Common myeloid progenitor, CD34-positive (primary cell): Measurements from ENCODE around the gene ZSCAN21. TPM values are rescaled to one million over a fixed set of nuclear protein-coding genes. Genes with fewer than 3 reads are reported as not detected.
"Not testable (repeated sequence)": the region's sequence is repeated elsewhere in the genome, so short reads cannot be mapped to it uniquely, and the experiment has no call there.

ENCODE experiments used
- CTCF ChIA-PET: fragments of 350-600 bp; sonication (Branson Sonifier 250); formaldehyde crosslinking; loops from one replicate; lab custom pipeline; 2021; ENCODE audit warnings: antibody characterized with exemption; lab: Charles Lee
- POLR2A ChIA-PET: fragments of 350-600 bp; sonication (Branson Sonifier 250); formaldehyde crosslinking; loops from one replicate; lab custom pipeline; 2021; ENCODE audit warnings: antibody characterized with exemption; lab: Charles Lee
- DNase-seq, 3 donors: peaks; one replicate each; pipeline versions ENCODE4 v3.0.0 to v3.0.0-alpha.2; 2013
- H3K27ac ChIP-seq, 2 experiments: 1 replicate in 1 of 2; 2 replicates in 1 of 2; pipeline ENCODE4 v1.7.0; 2013; ENCODE audit warnings: inconsistent platforms in 2 of 2, low read length in 2 of 2, mild to moderate bottlenecking in 2 of 2, low read depth in 1 of 2, moderate library complexity in 1 of 2; ENCODE audit not compliant: severe bottlenecking in 2 of 2, insufficient read depth in 1 of 2, poor library complexity in 1 of 2
- H3K27me3 ChIP-seq, 5 experiments: replicated peaks in 2 of 5; 1 replicate in 3 of 5; 2 replicates in 2 of 5; pipeline versions ENCODE4 v1.6.1 to v1.7.0; 2013; ENCODE audit warnings: low read length in 4 of 5, mild to moderate bottlenecking in 2 of 5, moderate library complexity in 2 of 5, inconsistent platforms in 1 of 5; ENCODE audit not compliant: insufficient read depth in 5 of 5, control insufficient read depth in 4 of 5
- H3K36me3 ChIP-seq, 4 experiments: 1 replicate in 2 of 4; 2 replicates in 2 of 4; pipeline versions ENCODE4 v1.6.1 to v1.7.0; 2013; ENCODE audit warnings: low read length in 3 of 4, control low read depth in 1 of 4, mild to moderate bottlenecking in 1 of 4; ENCODE audit not compliant: control insufficient read depth in 4 of 4, insufficient read depth in 4 of 4
- H3K4me1 ChIP-seq, 4 experiments: 1 replicate in 3 of 4; 2 replicates in 1 of 4; pipeline versions ENCODE4 v1.6.1 to v1.7.1; 2013; ENCODE audit warnings: low read length in 3 of 4, mild to moderate bottlenecking in 3 of 4, control low read depth in 1 of 4, inconsistent platforms in 1 of 4, moderate library complexity in 1 of 4; ENCODE audit not compliant: control insufficient read depth in 4 of 4, insufficient read depth in 4 of 4; ENCODE audit errors: control extremely low read depth in 1 of 4
- H3K4me3 ChIP-seq, 7 experiments: 1 replicate in 4 of 7; 2 replicates in 3 of 7; pipeline versions ENCODE4 v1.5.1 to v1.7.0; 2013; ENCODE audit warnings: mild to moderate bottlenecking in 7 of 7, low read length in 6 of 7, moderate library complexity in 6 of 7, inconsistent platforms in 2 of 7, low read depth in 2 of 7, control low read depth in 1 of 7; ENCODE audit not compliant: insufficient read depth in 4 of 7, control insufficient read depth in 1 of 7; ENCODE audit errors: extremely low read depth in 1 of 7
- H3K9me3 ChIP-seq, 5 experiments: 1 replicate in 4 of 5; 2 replicates in 1 of 5; pipeline versions ENCODE4 v1.6.1 to v1.7.1; 2013; ENCODE audit warnings: low read length in 4 of 5, mild to moderate bottlenecking in 2 of 5, inconsistent platforms in 1 of 5, low read depth in 1 of 5, moderate library complexity in 1 of 5; ENCODE audit not compliant: control insufficient read depth in 4 of 5, insufficient read depth in 2 of 5; ENCODE audit errors: control extremely low read depth in 1 of 5
- WGBS: methylation state at CpG from one replicate; pipeline ENCODE4 v1.1.5; 2013; ENCODE audit not compliant: insufficient coverage; 5-methylcytosine and 5-hydroxymethylcytosine counted together
- polyA plus RNA-seq: library from polyadenylated mRNA; unstranded; fragments of 120-200 nt; gene quantifications from one replicate; pipeline ENCODE4 v1.2.1, GENCODE V29; 2013

ZSCAN21 gene
- 14.7 TPM for polyA plus RNA-seq

DNA sequence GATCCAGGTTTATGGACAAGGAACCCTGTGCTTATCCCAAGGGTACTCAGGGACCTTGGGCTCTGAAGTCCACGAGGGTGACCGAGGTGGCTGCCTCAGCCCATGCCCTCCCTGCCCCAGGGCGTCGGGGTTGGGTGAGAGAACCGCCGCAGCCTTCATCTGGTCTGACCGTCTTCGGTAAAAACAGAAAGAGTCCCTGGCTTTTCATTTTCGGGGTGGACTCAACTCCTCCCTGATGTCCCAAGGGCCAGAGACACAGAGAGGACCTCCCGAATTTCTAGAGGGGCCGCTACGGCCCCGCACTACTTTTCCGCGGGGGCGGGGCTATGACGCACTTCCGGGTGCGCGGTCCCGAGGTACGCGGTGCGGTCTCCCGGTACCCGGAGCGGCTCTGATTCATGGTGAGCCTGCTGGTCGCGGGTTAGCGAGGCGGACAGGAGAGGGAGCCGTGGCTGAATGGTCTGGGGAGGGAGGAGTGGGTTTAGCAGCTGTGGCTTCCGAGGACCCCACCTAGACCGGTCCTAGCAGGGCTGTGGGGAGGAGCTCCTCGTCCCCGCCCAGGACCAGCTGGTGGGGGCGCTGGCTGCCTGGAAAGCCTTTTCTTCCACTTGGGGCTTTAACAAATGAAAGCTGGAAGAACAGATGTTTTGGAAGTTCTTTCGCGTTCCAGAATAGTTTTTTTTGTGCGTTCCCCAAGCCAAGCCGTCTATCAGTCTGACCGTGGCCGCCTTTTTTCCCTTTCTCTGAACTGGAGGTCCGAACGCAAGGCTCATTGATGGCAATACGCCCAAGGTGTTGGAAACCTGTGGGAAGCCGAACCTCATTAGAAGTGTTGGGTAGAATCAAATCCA, at the start of gene ZSCAN21:
Gene ZSCAN21, plus strand, starts transcription at position 334 of the 851 bp plus-strand sequence. CDS start 7,233 bp downstream, outside the sequence.
- Histone ChIP-seq H3K4me3 (peak within 1 kb of the TSS; percentile 82 to 98 (median 93)), H3K4me1 (peaks cover 0 to 20% (median 15%) of the 10 kb centered on the region in 4 experiments), H3K36me3 (peaks cover 0 to 4% (median under 1%) of the 10 kb centered on the region in 4 experiments), H3K9me3 (no peaks in the 10 kb centered on the region), H3K27ac (peak within 1 kb of the TSS; percentile 82 to 94), H3K27me3 (no peaks in the 10 kb centered on the region)
- 2% methylated on average over 35 of the region's 47 CpGs for WGBS
- POLR2A ChIA-PET = interaction anchor here (0.6 to 1.3 kb wide), 4 partner anchors 31 to 52 kb away, joined by 3 to 6 read pairs (median 4); partner anchors contain the start of gene ZKSCAN1
- CTCF ChIA-PET = interaction anchor here (1.2 to 17.5 kb wide), 8 partner anchors 15 to 71 kb away, joined by 3 to 258 read pairs (median 4); partner anchors contain the start of gene ZNF3
- peak; percentile 85 to 89 (median 86) for DNase-seq

DNA sequence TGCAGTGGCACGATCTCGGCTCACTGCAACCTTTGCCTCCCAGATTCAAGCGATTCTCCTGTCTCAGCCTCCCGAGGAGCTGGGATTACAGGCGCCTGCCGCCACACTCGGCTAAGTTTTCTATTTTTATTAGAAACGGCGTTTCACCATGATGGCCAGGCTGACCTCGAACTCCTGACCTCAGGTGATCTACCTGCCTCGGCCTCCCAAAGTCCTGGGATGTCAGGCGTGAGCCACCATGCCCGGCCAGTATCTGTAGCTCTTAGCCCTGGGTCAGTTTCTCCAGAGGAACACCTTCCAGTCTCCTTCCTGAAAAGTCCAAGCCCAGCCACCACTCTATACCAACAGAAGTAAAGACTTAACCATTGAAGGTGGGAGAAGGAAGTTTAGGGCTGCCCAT, 49.3 kb upstream of the ZSCAN21 start:
- Histone ChIP-seq H3K4me1 (peaks cover 3 to 36% (median 30%) of the 10 kb centered on the region in 4 experiments), H3K36me3 (no peaks in the 10 kb centered on the region), H3K9me3 (no peaks in the 10 kb centered on the region), H3K27ac (no peak overlapping the region), H3K27me3 (no peaks in the 10 kb centered on the region), H3K4me3 (no peak overlapping the region)
- WGBS = 97% methylated on average over 13 of the region's 13 CpGs
- DNase-seq = no peak
- ChIA-PET CTCF (interaction anchor here (1.0 to 1.2 kb wide), 3 partner anchors 10 to 44 kb away, joined by 3 to 5 read pairs (median 3); no protein-coding TSS in a partner anchor), POLR2A (no interaction called here)

DNA sequence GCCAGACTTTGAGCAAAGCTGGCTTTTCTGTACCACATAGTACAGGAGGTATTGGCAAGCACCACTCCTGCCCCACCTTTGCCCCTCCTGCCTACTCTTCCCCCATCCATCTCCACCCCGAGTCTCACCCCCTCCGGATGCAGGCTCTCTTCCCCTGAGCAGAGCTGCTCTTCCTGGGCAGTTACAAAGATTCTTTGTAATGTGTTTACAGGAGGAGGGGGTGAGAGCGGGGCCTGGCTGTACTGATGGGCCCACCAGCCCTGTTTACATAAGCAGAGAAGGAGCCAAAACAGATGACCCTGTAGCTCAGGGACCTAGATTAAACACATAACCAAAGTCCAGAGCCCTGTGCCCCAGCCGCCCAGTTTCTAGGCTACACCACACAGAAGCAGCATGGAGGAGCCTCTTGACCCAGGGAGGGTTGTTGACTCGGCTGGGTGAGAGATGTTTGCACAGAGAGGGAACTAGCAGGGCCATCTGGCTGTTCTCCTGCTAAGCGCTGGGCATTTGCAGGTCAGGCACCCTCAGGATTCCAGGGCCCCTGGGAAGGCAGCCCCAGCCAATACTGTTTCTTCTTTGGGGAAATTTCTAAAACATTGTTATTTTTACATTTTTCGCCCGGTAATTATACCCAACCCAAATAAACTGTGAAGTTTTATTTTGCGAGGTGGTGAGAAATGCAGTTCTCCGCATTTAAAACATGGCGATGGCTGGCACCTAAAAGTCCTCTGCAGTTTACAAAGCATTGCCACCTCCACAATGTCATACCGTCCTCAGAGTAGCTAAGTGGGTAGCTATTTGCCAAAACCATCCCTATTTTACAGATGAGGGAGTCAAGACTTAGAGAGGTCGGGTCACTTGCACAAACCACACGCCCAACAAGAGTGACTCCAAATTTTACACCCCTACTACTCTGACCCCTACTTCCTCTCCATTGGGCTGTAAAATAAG, 45.6 kb upstream of the ZSCAN21 start:
- Histone ChIP-seq H3K36me3 (no peaks in the 10 kb centered on the region), H3K4me1 (peaks cover 3 to 24% (median 18%) of the 10 kb centered on the region in 4 experiments), H3K4me3 (peak overlapping the region in 3 of 7 experiments; percentile 17 to 38 (median 29)), H3K9me3 (no peaks in the 10 kb centered on the region), H3K27me3 (no peaks in the 10 kb centered on the region), H3K27ac (peak overlapping the region; percentile 59 to 78)
- POLR2A ChIA-PET = interaction anchor here (0.7 to 1.8 kb wide), 4 partner anchors 9 to 1231 kb away, joined by 4 to 14 read pairs (median 4); partner anchors contain the start of gene ZKSCAN1
- peak in 2 of 3 donors; percentile 65 to 78 for DNase-seq
- CTCF ChIA-PET = interaction anchor here (0.6 to 2.5 kb wide), 8 partner anchors 8 to 149 kb away, joined by 3 to 9 read pairs (median 5); no protein-coding TSS in a partner anchor
- 83% methylated on average over 1 of the region's 14 CpGs for WGBS

DNA sequence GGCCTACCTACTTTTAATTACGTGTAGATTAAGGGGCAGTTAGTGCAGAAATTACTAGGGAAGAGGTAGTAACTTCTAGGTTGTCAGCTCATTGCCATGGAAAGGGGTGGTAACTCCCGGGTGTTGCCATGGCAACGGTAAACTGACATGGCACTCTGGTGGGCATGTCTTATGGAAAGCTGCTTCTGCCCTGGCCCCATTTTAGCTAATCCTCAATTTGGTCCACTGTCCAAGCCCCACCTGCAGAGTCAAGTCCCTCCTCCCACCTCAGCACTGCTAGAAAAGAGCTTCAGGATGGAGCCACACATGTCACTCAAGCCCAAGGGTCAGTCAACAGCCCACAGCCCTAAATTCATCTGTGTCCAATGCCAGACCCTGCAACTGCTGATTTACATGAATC, 41.7 kb upstream of the ZSCAN21 start:
- Histone ChIP-seq H3K27me3 (no peaks in the 10 kb centered on the region), H3K4me3 (no peak overlapping the region), H3K36me3 (no peaks in the 10 kb centered on the region), H3K4me1 (peaks cover 3 to 30% (median 20%) of the 10 kb centered on the region in 4 experiments), H3K27ac (no peak overlapping the region), H3K9me3 (no peaks in the 10 kb centered on the region)
- peak in 2 of 3 donors; percentile 34 to 35 for DNase-seq
- WGBS = 92% methylated on average over 3 of the region's 3 CpGs
- CTCF ChIA-PET = interaction anchor here (0.8 to 1.7 kb wide), 5 partner anchors 12 to 44 kb away, joined by 3 to 7 read pairs (median 3); no protein-coding TSS in a partner anchor
- POLR2A ChIA-PET = no interaction called here

DNA sequence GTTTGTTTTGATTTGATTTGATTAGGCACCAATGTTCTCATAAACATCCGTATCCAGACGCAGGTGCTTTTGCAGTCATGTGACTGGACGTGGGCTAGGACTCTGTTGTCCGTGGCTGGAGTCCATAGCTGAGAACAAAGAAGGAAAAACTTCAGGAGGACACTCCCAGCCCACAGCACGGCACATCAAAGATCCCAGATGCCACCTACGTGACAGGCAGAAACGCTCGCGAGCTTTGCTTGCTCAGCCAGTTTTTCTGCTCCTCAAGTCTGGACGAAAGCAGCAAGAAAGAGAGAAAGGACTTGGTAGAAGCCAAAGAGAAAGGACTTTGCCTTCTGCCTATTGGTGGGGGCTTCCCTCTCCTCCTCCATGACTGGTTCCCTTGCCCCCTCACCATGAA, 41.0 kb upstream of the ZSCAN21 start:
- Histone ChIP-seq H3K36me3 (no peaks in the 10 kb centered on the region), H3K4me3 (no peak overlapping the region), H3K9me3 (no peaks in the 10 kb centered on the region), H3K27me3 (no peaks in the 10 kb centered on the region), H3K4me1 (peaks cover 3 to 29% (median 16%) of the 10 kb centered on the region in 4 experiments), H3K27ac (no peak overlapping the region)
- ChIA-PET POLR2A (no interaction called here), CTCF (interaction anchor here (1.1 to 1.7 kb wide), 4 partner anchors 12 to 16 kb away, joined by 3 to 7 read pairs (median 4); no protein-coding TSS in a partner anchor)
- WGBS = 94% methylated on average over 10 of the region's 10 CpGs
- no peak for DNase-seq

DNA sequence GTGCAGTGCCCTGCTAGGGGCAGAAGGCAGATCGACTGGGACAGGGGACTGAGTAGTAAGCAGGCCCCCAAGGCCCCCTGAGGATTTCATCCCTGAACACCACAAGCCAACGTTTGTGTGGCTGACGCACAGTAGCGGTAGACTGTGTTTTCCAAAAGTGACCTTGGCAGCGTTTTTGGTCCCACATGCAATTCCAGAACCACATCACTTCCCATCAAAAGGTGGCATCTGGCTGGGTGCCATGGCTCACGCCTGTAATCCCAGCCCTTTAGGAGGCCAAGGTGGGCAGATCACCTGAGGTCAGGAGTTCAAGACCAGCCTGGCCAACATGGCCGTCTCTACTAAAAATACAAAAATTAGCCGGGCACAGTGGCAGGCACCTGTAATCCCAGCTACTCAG, 39.6 kb upstream of the ZSCAN21 start:
- 91% methylated on average over 8 of the region's 8 CpGs for WGBS
- H3K4me3 ChIP-seq, CTCF ChIA-PET, POLR2A ChIA-PET, H3K27me3 ChIP-seq, H3K9me3 ChIP-seq, DNase-seq, H3K27ac ChIP-seq, H3K36me3 ChIP-seq: not testable (repeated sequence)
- H3K4me1 ChIP-seq = peaks cover 0 to 21% (median 5%) of the 10 kb centered on the region in 4 experiments
